Activated CD4-positive, alpha-beta T cell treated with anti-CD3 and anti-CD28 coated beads, Interleukin-2, Interleukin-6, amounts not matched to agents 100 ng/mL and 50 ng/mL, durations not matched to agents 16 hours and 8 hours (primary cell): ENCODE data around the gene ITIH6.
A peak's percentile ranks its signal among the peaks of the same experiment; 100 is the strongest.
"Not testable (repeated sequence)": the region's sequence is repeated elsewhere in the genome, so short reads cannot be mapped to it uniquely, and the experiment has no call there.

Experiments
- DNase-seq: peaks from one replicate; pipeline ENCODE4 v3.0.0-alpha.2; 2020

The ITIH6 gene

DNA sequence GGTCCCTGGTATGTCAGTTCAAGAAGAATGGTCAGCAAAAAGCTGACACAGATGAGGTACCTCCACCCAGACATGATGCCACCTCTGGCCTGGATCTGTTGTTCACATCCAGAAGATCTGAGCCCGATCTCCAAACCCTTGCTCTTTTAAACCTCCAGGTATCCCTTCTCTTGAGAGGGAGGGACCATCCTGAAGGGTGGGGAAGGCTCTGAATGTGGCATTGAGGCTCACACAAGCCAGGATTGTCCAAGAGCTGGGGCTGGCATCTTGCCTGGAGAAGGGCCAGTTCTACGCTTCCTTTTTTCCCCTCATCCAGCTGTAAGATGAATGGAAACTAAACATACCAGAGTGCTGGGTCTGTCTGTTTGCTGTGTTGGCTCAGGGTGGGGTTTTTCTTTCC lies at the start of gene ITIH6:
Gene ITIH6 (minus strand): TSS at position 119 of the 400 bp plus-strand sequence. CDS start 45 bp downstream, at position 74.
- no peak for DNase-seq

GRCh38 chrX:54847700-54848099 lies 49.6 kb upstream of the ITIH6 start:
- not testable (repeated sequence) for DNase-seq

DNA sequence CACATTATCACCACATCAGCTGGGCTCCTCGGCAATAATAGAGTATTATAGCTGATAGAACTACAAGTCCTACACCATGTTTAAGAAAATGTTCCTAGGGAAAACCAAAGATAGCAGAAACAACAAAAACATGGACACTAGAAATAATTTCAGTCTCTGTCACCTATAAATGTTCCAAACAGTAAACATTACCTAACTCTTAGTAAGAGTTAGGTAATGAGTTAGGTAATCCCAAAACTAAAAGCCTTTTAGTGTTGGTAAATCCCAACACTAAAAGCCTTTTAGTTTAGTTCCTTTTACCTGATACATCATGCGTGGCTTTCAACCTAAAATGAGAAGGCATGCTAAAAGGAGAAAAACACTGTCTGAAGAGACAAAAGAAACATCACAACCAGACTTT lies 45.0 kb upstream of the ITIH6 start:
- no peak for DNase-seq

- no peak for DNase-seq
These were observed 44.6 kb upstream of the ITIH6 start for GRCh38 chrX:54842607-54843006.

GRCh38 chrX:54841184-54841874 lies 43.3 kb upstream of the ITIH6 start:
- DNase-seq, result not testable (repeated sequence)

DNA sequence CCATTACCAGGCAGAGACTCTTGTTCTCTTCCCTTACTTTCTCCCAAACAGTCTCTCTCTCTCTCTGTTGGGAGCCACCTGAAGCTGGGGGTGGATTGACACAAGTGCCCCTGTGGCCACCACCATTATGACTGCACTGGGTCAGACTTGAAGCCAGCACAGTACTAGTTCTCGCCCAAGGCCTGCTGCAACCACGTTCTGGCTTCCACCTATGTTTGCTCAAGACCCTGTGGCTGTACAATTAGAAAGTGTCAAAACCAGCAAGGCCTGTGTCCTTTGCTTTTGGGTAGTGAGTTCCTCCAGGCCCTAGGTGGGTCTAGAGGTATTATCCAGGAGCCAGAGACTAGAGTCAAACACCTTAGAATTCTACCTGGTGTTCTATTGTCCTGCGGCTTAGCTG lies 40.5 kb upstream of the ITIH6 start:
- no peak for DNase-seq

DNA sequence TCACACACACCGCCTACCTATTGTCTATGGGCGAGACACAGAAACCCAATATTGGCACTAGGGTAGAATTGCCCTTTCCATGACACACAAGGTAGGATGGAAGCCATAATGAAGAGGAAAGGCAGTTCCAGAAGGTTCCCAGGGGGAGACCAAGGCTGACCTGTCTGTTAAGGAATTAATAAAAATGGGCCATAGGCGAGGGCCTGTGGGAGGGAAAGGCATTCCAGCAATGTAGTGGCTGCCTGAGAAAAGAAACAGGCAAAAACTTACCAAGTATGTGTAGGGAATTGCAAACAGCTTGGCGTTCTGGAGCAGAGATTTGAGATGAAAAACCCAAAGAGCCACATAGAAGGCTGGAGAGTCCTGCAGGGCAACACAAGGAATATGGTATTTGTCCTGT lies 28.5 kb upstream of the ITIH6 start:
- DNase-seq, result no peak

GRCh38 chrX:54825716-54826438 lies 27.8 kb upstream of the ITIH6 start:
- peak; percentile 2 for DNase-seq

DNA sequence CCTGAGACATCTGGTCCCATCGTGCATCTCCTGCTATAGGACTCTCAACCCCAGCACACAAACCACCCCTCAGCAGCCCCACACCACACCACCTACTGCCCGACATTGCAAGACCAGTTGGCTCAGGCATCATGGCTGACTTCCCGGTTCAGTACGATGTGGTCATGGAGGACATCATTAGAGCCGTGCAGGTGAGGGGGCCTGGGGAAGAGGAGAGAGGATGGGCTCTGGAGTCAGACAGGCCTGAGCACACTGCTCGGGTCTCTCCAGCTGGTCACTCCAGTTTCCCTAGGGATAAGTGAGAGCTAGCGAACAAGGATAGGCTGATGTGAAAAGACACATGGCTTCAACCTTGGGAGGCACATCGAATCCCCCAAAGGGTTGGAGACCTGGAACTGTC lies 26.7 kb upstream of the ITIH6 start:
- DNase-seq, result no peak

DNA sequence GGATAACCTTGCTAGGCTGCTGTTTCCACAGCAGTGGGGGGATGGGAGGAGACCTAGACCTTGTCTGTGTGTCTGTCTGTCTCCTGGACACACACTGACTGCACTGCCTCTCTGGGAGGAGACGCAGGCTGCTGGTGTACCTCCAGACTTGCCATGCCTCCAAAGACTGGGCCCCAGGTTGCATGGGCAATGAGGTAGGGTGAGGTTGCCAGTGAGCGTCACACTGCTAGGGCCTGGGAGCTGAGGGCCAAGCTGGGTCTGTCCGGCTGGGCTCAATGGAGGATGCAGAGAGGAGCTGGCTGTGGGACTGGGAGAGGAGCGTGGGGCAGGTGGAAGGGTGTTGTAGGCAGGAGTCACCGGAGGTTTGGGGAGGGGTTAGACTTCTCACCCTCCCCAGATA lies 26.1 kb upstream of the ITIH6 start:
- no peak for DNase-seq

GRCh38 chrX:54821310-54821709 lies 23.3 kb upstream of the ITIH6 start:
- no peak for DNase-seq

DNA sequence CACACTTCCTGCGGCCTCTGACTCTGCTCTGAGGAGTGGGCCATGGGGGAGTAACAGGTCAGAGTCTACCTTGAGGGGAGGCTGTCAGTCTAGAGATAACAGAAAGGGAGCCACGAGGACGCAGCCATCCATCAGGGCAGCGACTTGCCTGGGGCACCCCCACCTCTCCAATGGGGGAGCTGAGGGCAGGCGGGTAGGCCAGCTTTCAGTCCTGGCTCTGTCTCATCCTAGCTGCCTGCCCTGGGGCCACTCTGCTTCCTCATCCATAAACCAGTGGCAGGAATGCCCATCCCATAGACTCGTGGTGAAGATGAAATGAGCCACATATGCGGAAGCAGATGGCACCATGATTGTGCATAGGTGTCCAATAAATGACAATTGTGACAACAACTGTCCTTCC lies 22.7 kb upstream of the ITIH6 start:
- no peak for DNase-seq

DNA sequence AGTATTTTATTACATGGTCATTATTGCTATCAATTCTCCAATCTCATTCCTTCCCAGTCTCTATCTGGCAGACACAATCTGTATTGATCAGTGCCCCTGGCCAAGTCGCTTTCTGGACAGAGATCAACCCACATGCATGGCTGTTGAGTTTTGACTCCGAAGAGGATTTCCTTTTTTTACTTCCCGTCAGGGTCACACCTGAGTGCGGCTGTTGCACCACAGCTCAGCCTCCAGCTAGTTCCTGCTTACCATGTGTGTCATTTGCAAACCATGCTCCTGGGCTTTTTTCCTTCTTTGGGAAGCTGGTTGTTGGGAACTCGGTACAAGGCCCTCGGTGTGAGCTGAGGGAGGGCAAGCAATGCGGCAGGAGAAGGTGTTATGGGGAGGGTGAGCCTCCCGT lies 21.1 kb upstream of the ITIH6 start:
- no peak for DNase-seq

DNA sequence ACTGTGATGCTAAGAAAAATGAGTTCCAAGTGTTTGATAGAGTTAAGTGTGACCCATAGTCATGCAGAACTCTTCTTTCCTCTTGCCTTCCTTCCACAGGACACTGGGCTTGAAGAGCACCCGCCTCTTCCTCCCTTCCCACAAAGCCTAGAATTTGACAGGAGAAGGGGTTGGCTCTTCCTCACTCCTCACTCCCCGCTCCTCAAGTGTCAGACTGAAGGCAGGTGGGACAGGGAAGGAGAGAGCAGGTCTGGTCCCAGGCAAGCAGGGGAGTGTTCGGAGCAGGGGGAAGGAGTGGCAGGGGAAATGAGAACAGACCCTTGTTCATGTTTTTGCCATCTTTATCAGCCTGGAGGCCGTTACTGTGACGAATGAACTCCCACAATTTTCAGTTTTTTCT lies 20.2 kb upstream of the ITIH6 start:
- DNase-seq, result no peak

GRCh38 chrX:54817220-54817820 lies 19.3 kb upstream of the ITIH6 start:
- DNase-seq, result no peak

GRCh38 chrX:54812306-54812705 lies 14.3 kb upstream of the ITIH6 start:
- no peak for DNase-seq

GRCh38 chrX:54811301-54811885 lies 13.3 kb upstream of the ITIH6 start:
- no peak for DNase-seq

- DNase-seq, result no peak
These were observed 12.5 kb upstream of the ITIH6 start for GRCh38 chrX:54810532-54810931.

GRCh38 chrX:54808605-54809483 lies 10.8 kb upstream of the ITIH6 start:
- peak; percentile 93 for DNase-seq

GRCh38 chrX:54808109-54808604 lies 10.1 kb upstream of the ITIH6 start:
- DNase-seq, result peak; percentile 20

GRCh38 chrX:54807524-54808108 lies 9.6 kb upstream of the ITIH6 start, which contains the start of gene MAGED2:
Gene MAGED2 (plus strand): TSS chrX:54807745. CDS start chrX:54809332, 1,587 bp downstream.
- no peak for DNase-seq

DNA sequence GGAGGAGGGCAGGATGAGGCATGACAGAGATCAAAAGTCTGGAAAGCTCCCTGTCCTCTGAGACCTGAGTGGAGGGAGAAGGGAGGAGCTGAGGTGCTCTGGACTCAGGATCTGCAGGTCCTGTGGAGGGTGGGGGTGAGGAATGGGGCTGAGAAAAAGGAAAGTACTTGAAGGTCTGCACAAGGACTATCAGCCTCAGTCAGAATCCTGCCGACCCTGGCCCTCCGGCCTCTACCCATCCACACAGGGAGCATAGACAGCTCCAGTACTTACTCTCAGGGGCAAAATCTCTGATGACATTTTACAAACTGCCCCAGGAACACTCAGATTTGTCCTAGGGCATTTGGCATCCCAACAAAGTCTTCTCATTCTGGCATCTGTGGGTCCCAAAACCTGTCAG lies 991 bp upstream of the ITIH6 start:
- no peak for DNase-seq
